H1 (cell line): ENCODE data around the gene BRPF3. TPM values are rescaled to one million over a fixed set of nuclear protein-coding genes. Genes with fewer than 3 reads are reported as not detected.

Experiments
- CTCF ChIA-PET: fragments of 300-600 bp; sonication (Branson Sonifier 250); formaldehyde crosslinking; loops from one replicate; lab custom pipeline; 2021; ENCODE audit not compliant: partially characterized antibody; lab: Charles Lee
- POLR2A ChIA-PET: fragments of 300-600 bp; sonication (Branson Sonifier 250); formaldehyde crosslinking; loops from one replicate; lab custom pipeline; 2021; ENCODE audit warnings: inconsistent platforms; ENCODE audit not compliant: partially characterized antibody; lab: Charles Lee
- DNase-seq, 2 experiments: peaks; one replicate each; pipeline versions ENCODE4 v3.0.0 to v3.0.0-alpha.2; 2010 to 2022; ENCODE audit warnings: low spot score in 2 of 2, low read depth in 1 of 2, mixed read lengths in 1 of 2
- FAIRE-seq: peaks from 2 replicates; lab custom pipeline; 2011; peaks lifted over from hg19 to GRCh38; lab: Jason Lieb, UNC
- H2AFZ ChIP-seq: 2 replicates; pipeline ENCODE4 v1.8.1; 2012; ENCODE audit warnings: low read length, inconsistent platforms
- H2AK5ac ChIP-seq: 2 replicates; pipeline ENCODE4 v1.6.1; 2013; ENCODE audit warnings: low read depth, low read length
- H2BK120ac ChIP-seq: replicated peaks from 2 replicates; pipeline ENCODE3; 2013; ENCODE audit warnings: low read depth, low read length, inconsistent platforms
- H2BK12ac ChIP-seq: 2 replicates; pipeline ENCODE4 v1.6.1; 2013; ENCODE audit warnings: low read depth, low read length
- H2BK15ac ChIP-seq: 2 replicates; pipeline ENCODE4 v1.6.1; 2013; ENCODE audit warnings: low read length
- H2BK20ac ChIP-seq: 2 replicates; pipeline ENCODE4 v1.6.1; 2013; ENCODE audit warnings: low read length
- H2BK5ac ChIP-seq: 2 replicates; pipeline ENCODE4 v1.6.1; 2013; ENCODE audit warnings: low read depth, low read length
- H3K14ac ChIP-seq: 2 replicates; pipeline ENCODE4 v1.6.1; 2013; ENCODE audit warnings: inconsistent platforms; ENCODE audit not compliant: insufficient read length
- H3K18ac ChIP-seq: 2 replicates; pipeline ENCODE4 v1.6.1; 2013; ENCODE audit warnings: low read length; ENCODE audit errors: extremely low read depth
- H3K23ac ChIP-seq: 2 replicates; pipeline ENCODE4 v1.6.1; 2013; ENCODE audit warnings: inconsistent platforms; ENCODE audit not compliant: insufficient read length
- H3K23me2 ChIP-seq: 2 replicates; pipeline ENCODE4 v1.6.1; 2013; ENCODE audit warnings: low read depth, low read length
- H3K27ac ChIP-seq: 2 replicates; pipeline ENCODE4 v1.6.1; 2011; ENCODE audit warnings: low read depth, low read length, inconsistent platforms
- H3K27me3 ChIP-seq, 4 experiments: replicated peaks in 1 of 4; 1 replicate in 1 of 4; 2 replicates in 3 of 4; pipeline versions ENCODE4 v1.6.1 to v1.8.1; 2011 to 2013; ENCODE audit warnings: low read length in 3 of 4, mild to moderate bottlenecking in 3 of 4, inconsistent platforms in 2 of 4, mixed read lengths in 2 of 4, moderate library complexity in 1 of 4; ENCODE audit not compliant: control insufficient read depth in 3 of 4, insufficient read depth in 3 of 4; ENCODE audit errors: extremely low read depth in 1 of 4
- H3K36me3 ChIP-seq, 4 experiments: 2 replicates each; pipeline versions ENCODE4 v1.6.1 to v1.8.1; 2011 to 2013; ENCODE audit warnings: mild to moderate bottlenecking in 4 of 4, low read length in 3 of 4, moderate library complexity in 2 of 4, control low read depth in 1 of 4, inconsistent platforms in 1 of 4; ENCODE audit not compliant: insufficient read depth in 4 of 4, control insufficient read depth in 2 of 4
- H3K4ac ChIP-seq: replicated peaks from 2 replicates; pipeline ENCODE3; 2013; ENCODE audit warnings: low read length, low read depth, mixed read lengths, inconsistent platforms; ENCODE audit not compliant: insufficient read length
- H3K4me1 ChIP-seq, 4 experiments: replicated peaks in 1 of 4; 1 replicate in 1 of 4; 2 replicates in 3 of 4; pipeline versions ENCODE4 v1.6.1 to v1.8.1; 2011 to 2013; ENCODE audit warnings: low read length in 3 of 4, inconsistent platforms in 2 of 4, mixed read lengths in 1 of 4; ENCODE audit not compliant: insufficient read depth in 4 of 4, control insufficient read depth in 3 of 4
- H3K4me2 ChIP-seq, 2 experiments: 2 replicates each; pipeline versions ENCODE4 v1.6.1 to v1.8.1; 2011 to 2013; ENCODE audit warnings: low read depth in 2 of 2, low read length in 2 of 2, control low read depth in 1 of 2, inconsistent platforms in 1 of 2, mild to moderate bottlenecking in 1 of 2; ENCODE audit not compliant: insufficient read depth in 1 of 2
- H3K4me3 ChIP-seq, 4 experiments: fragments of 200-600, 300-600 bp in 1 of 4; sonication (generic), shearing (Covaris generic), sonication (Bioruptor Twin) in 1 of 4; 2 replicates each; pipeline versions ENCODE4 v1.5.1 to v1.8.1; 2011 to 2016; ENCODE audit warnings: low read length in 4 of 4, low read depth in 3 of 4, control low read depth in 2 of 4, inconsistent platforms in 2 of 4, mild to moderate bottlenecking in 2 of 4, mixed read lengths in 1 of 4, moderate library complexity in 1 of 4; ENCODE audit not compliant: insufficient read depth in 2 of 4; ENCODE audit errors: extremely low read depth in 1 of 4
- H3K56ac ChIP-seq: replicated peaks from 2 replicates; pipeline ENCODE3; 2013; ENCODE audit warnings: low read depth, mild to moderate bottlenecking, mixed read lengths, low read length, inconsistent platforms; ENCODE audit not compliant: insufficient read length
- H3K79me1 ChIP-seq: 2 replicates; pipeline ENCODE4 v1.6.1; 2013; ENCODE audit warnings: low read depth, low read length, control low read depth
- H3K79me2 ChIP-seq, 2 experiments: 2 replicates each; pipeline versions ENCODE4 v1.6.1 to v1.8.1; 2012 to 2013; ENCODE audit warnings: low read length in 2 of 2, mild to moderate bottlenecking in 2 of 2, inconsistent platforms in 1 of 2; ENCODE audit not compliant: insufficient read depth in 2 of 2, control insufficient read depth in 1 of 2
- H3K9ac ChIP-seq, 4 experiments: replicated peaks in 1 of 4; 1 replicate in 1 of 4; 2 replicates in 3 of 4; pipeline versions ENCODE4 v1.6.1 to v1.8.1; 2011 to 2013; ENCODE audit warnings: low read depth in 3 of 4, low read length in 3 of 4, control low read depth in 2 of 4, mild to moderate bottlenecking in 2 of 4, moderate library complexity in 2 of 4, inconsistent platforms in 1 of 4; ENCODE audit errors: extremely low read depth in 1 of 4
- H3K9me3 ChIP-seq, 2 experiments: 2 replicates each; pipeline versions ENCODE4 v1.6.1 to v1.8.1; 2012 to 2013; ENCODE audit warnings: mild to moderate bottlenecking in 2 of 2, moderate library complexity in 2 of 2, control low read depth in 1 of 2, inconsistent platforms in 1 of 2, low read depth in 1 of 2, low read length in 1 of 2, mixed read lengths in 1 of 2; ENCODE audit not compliant: insufficient read depth in 2 of 2
- H4K20me1 ChIP-seq, 2 experiments: replicated peaks in 1 of 2; 2 replicates each; pipeline versions ENCODE3 to v1.8.1; 2011 to 2013; ENCODE audit warnings: inconsistent platforms in 2 of 2, low read length in 2 of 2, mild to moderate bottlenecking in 1 of 2; ENCODE audit not compliant: insufficient read depth in 2 of 2, control insufficient read depth in 1 of 2
- H4K5ac ChIP-seq: 2 replicates; pipeline ENCODE4 v1.6.1; 2013; ENCODE audit warnings: low read length, low read depth, mixed read lengths, inconsistent platforms; ENCODE audit not compliant: insufficient read length
- H4K8ac ChIP-seq: 2 replicates; pipeline ENCODE4 v1.8.0; 2013; ENCODE audit warnings: mild to moderate bottlenecking, moderate library complexity, low read length, inconsistent platforms; ENCODE audit not compliant: insufficient read depth; ENCODE audit errors: extremely low read depth
- H4K91ac ChIP-seq: replicated peaks from 2 replicates; pipeline ENCODE3; 2013; ENCODE audit warnings: low read length, mixed read lengths, inconsistent platforms; ENCODE audit not compliant: insufficient read length
- CEBPB ChIP-seq: IDR thresholded peaks from 2 replicates; pipeline ENCODE4 v1.6.1; 2012; ENCODE audit warnings: low read depth, low read length
- GTF2F1 ChIP-seq: IDR thresholded peaks from 2 replicates; pipeline ENCODE4 v1.6.1; 2012; ENCODE audit warnings: low read depth, low read length, improper control_type of control experiment, borderline replicate concordance
- JUN ChIP-seq: IDR thresholded peaks from 2 replicates; pipeline ENCODE4 v1.6.1; 2011; ENCODE audit warnings: low read depth, mild to moderate bottlenecking, improper control_type of control experiment, low read length
- NANOG ChIP-seq: IDR thresholded peaks from 2 replicates; pipeline ENCODE4 v1.6.1; 2011; ENCODE audit warnings: low read length, low read depth, mild to moderate bottlenecking, inconsistent platforms; ENCODE audit not compliant: insufficient read depth, poor library complexity, severe bottlenecking
- SP2 ChIP-seq: IDR thresholded peaks from 2 replicates; pipeline ENCODE4 v1.6.1; 2012; ENCODE audit warnings: mild to moderate bottlenecking, low read length, inconsistent platforms
- TAF1 ChIP-seq: IDR thresholded peaks from 2 replicates; pipeline ENCODE4 v1.6.1; 2011; ENCODE audit warnings: mild to moderate bottlenecking, low read depth, low read length
- WGBS, 2 experiments: shearing (Covaris generic) in 1 of 2; methylation state at CpG; one replicate each; pipeline versions ENCODE4 v1.1.6 to v1.1.7; 2013 to 2015; ENCODE audit warnings: low lambda C conversion rate in 2 of 2, mixed read lengths in 2 of 2, inconsistent platforms in 1 of 2, low coverage in 1 of 2, missing lambda C conversion rate in 1 of 2; ENCODE audit not compliant: insufficient replicate concordance in 2 of 2, insufficient coverage in 1 of 2, insufficient read length in 1 of 2; ENCODE audit errors: extremely low coverage in 1 of 2, missing lambda C conversion rate in 1 of 2; 5-methylcytosine and 5-hydroxymethylcytosine counted together
- polyA plus RNA-seq, 7 experiments: library from polyadenylated mRNA; depleted of rRNA in 3 of 7; stranded (reverse) in 5 of 7; unstranded in 2 of 7; fragments of >200 nt in 5 of 7; fragments of 200-250 nt in 2 of 7; gene quantifications; 1 replicate in 5 of 7; 2 replicates in 1 of 7; 4 replicates in 1 of 7; pipeline versions ENCODE4 v1.2.1 to v1.2.3, GENCODE V29; 2011 to 2013; ENCODE audit warnings: missing spikeins in 2 of 7, mixed read lengths in 2 of 7
- total RNA-seq: library from RNA; stranded (reverse); fragmentation: NEBNext Ultra II Directional; extraction: Animal tissue kit (Norgen Biotek cat#: 25700); gene quantifications from 2 replicates; pipeline ENCODE4 v1.2.1, GENCODE V29; 2021

Gene BRPF3
- total and polyA plus RNA-seq, 2 of the 8 experiments (the other 6 are each of a cell fraction or from before 2014, with no cell fraction given): 26.0 to 37.5 TPM

- no peak overlapping the region for H2BK15ac ChIP-seq
- no peak overlapping the region for H4K8ac ChIP-seq
- H3K27ac ChIP-seq: no peak overlapping the region
- no peaks in the 10 kb centered on the region for H3K23me2 ChIP-seq
- H3K4me2 ChIP-seq: no peak overlapping the region
- peaks cover 0 to 5% (median 1%) of the 10 kb centered on the region in 4 experiments; a peak in 2 of 7 replicates for H3K4me1 ChIP-seq
- H4K5ac ChIP-seq: no peak overlapping the region
- H3K9me3 ChIP-seq: no peaks in the 10 kb centered on the region
- DNase-seq (no peak), FAIRE-seq (no peak)
- no peak overlapping the region for H2BK5ac ChIP-seq
- no peak overlapping the region for H3K4ac ChIP-seq
- H4K91ac ChIP-seq: no peak overlapping the region
- H3K56ac ChIP-seq: no peak overlapping the region
- TF ChIP-seq JUN (no peak), TAF1 (no peak), SP2 (no peak), CEBPB (no peak), GTF2F1 (no peak), NANOG (no peak)
- no peak overlapping the region for H2BK12ac ChIP-seq
- POLR2A ChIA-PET: interaction anchor here (2.4 kb wide), 1 partner anchor 22 kb away, joined by 6 read pairs; no protein-coding TSS in a partner anchor
- WGBS, 2 experiments: 88% methylated on average over 13 of the region's 13 CpGs; no CpG with 5 or more reads in 1 of the 2 experiments
- no peaks in the 10 kb centered on the region for H4K20me1 ChIP-seq
- no peak overlapping the region for H2AFZ ChIP-seq
- no peaks in the 10 kb centered on the region for H3K27me3 ChIP-seq
- H3K18ac ChIP-seq: no peak overlapping the region
- H3K36me3 ChIP-seq: no peaks in the 10 kb centered on the region
- no peaks in the 10 kb centered on the region for H3K79me2 ChIP-seq
- no peak overlapping the region for H3K9ac ChIP-seq
- no peak overlapping the region for H2AK5ac ChIP-seq
- H3K23ac ChIP-seq: no peak overlapping the region
- CTCF ChIA-PET: interaction anchor here (1.1 to 2.1 kb wide), 3 partner anchors 10 to 164 kb away, joined by 3 to 10 read pairs (median 5); no protein-coding TSS in a partner anchor
- H3K14ac ChIP-seq: no peak overlapping the region
- no peak overlapping the region for H2BK20ac ChIP-seq
- H3K79me1 ChIP-seq: no peaks in the 10 kb centered on the region
- H3K4me3 ChIP-seq: no peak overlapping the region
- H2BK120ac ChIP-seq: no peak overlapping the region
Measured at GRCh38 chr6:36266913-36267644, 70.5 kb downstream of the BRPF3 start.
